ENCODE data around the gene HRH2.
A peak's percentile ranks its signal among the peaks of the same experiment; 100 is the strongest.

The HRH2 gene

GRCh38 chr5:175691761-175692160, 33.9 kb downstream of the HRH2 start:
- DNase-seq (ENCODE audit: low spot score in 2 of 2) (no peak), ATAC-seq (replicated peaks; ENCODE audit: extremely low read depth, poor library complexity, severe bottlenecking) (no peak)
- no peak overlapping the region for H3K27ac Mint-ChIP-seq (ENCODE audit: low read depth)
- peaks cover 12% of the 10 kb centered on the region for H3K4me1 Mint-ChIP-seq
- H3K36me3 Mint-ChIP-seq (ENCODE audit: insufficient read depth): no peaks in the 10 kb centered on the region
- no peaks in the 10 kb centered on the region for H3K27me3 Mint-ChIP-seq
- no peaks in the 10 kb centered on the region for H3K9me3 Mint-ChIP-seq
- H3K4me3 Mint-ChIP-seq: no peak overlapping the region

- Mint-ChIP-seq H3K4me3 (no peak overlapping the region), H3K4me1 (peaks cover 12% of the 10 kb centered on the region), H3K9me3 (no peaks in the 10 kb centered on the region), H3K27me3 (no peaks in the 10 kb centered on the region), H3K27ac (ENCODE audit: low read depth) (peak overlapping the region; percentile 75), H3K36me3 (ENCODE audit: insufficient read depth) (no peaks in the 10 kb centered on the region)
- DNase-seq (ENCODE audit: low spot score in 2 of 2) (no peak), ATAC-seq (replicated peaks; ENCODE audit: extremely low read depth, poor library complexity, severe bottlenecking) (no peak)
These were observed 34.5 kb downstream of the HRH2 start for GRCh38 chr5:175692235-175692995.

- Mint-ChIP-seq H3K36me3 (ENCODE audit: insufficient read depth) (no peaks in the 10 kb centered on the region), H3K4me3 (no peak overlapping the region), H3K27ac (ENCODE audit: low read depth) (peak overlapping the region; percentile 75), H3K4me1 (peaks cover 12% of the 10 kb centered on the region), H3K9me3 (no peaks in the 10 kb centered on the region), H3K27me3 (no peaks in the 10 kb centered on the region)
- ATAC-seq (replicated peaks; ENCODE audit: extremely low read depth, poor library complexity, severe bottlenecking) (no peak), DNase-seq (ENCODE audit: low spot score in 2 of 2) (no peak)
These were observed 35.3 kb downstream of the HRH2 start for GRCh38 chr5:175692996-175693710.

GRCh38 chr5:175693741-175694140, 35.9 kb downstream of the HRH2 start:
- H3K36me3 Mint-ChIP-seq (ENCODE audit: insufficient read depth): no peaks in the 10 kb centered on the region
- ATAC-seq (replicated peaks; ENCODE audit: extremely low read depth, poor library complexity, severe bottlenecking): no peak
- H3K9me3 Mint-ChIP-seq: no peaks in the 10 kb centered on the region
- DNase-seq (ENCODE audit: low spot score in 2 of 2): no peak
- no peak overlapping the region for H3K4me3 Mint-ChIP-seq
- no peaks in the 10 kb centered on the region for H3K27me3 Mint-ChIP-seq
- H3K4me1 Mint-ChIP-seq: peaks cover 12% of the 10 kb centered on the region
- H3K27ac Mint-ChIP-seq (ENCODE audit: low read depth): no peak overlapping the region

- peaks cover 12% of the 10 kb centered on the region for H3K4me1 Mint-ChIP-seq
- peaks cover under 1% of the 10 kb centered on the region for H3K36me3 Mint-ChIP-seq (ENCODE audit: insufficient read depth)
- H3K4me3 Mint-ChIP-seq: no peak overlapping the region
- no peak for ATAC-seq (replicated peaks; ENCODE audit: extremely low read depth, poor library complexity, severe bottlenecking)
- no peak for DNase-seq (ENCODE audit: low spot score in 2 of 2)
- no peaks in the 10 kb centered on the region for H3K9me3 Mint-ChIP-seq
- no peak overlapping the region for H3K27ac Mint-ChIP-seq (ENCODE audit: low read depth)
- H3K27me3 Mint-ChIP-seq: no peaks in the 10 kb centered on the region
These were observed 36.7 kb downstream of the HRH2 start for GRCh38 chr5:175694371-175695160.

- peaks cover 8% of the 10 kb centered on the region for H3K27me3 Mint-ChIP-seq
- ATAC-seq (replicated peaks; ENCODE audit: extremely low read depth, poor library complexity, severe bottlenecking) (no peak), DNase-seq (ENCODE audit: low spot score in 2 of 2) (no peak)
- no peaks in the 10 kb centered on the region for H3K9me3 Mint-ChIP-seq
- peaks cover 1% of the 10 kb centered on the region for H3K36me3 Mint-ChIP-seq (ENCODE audit: insufficient read depth)
- H3K27ac Mint-ChIP-seq (ENCODE audit: low read depth): no peak overlapping the region
- H3K4me3 Mint-ChIP-seq: no peak overlapping the region
- peaks cover 12% of the 10 kb centered on the region for H3K4me1 Mint-ChIP-seq
These were observed 37.6 kb downstream of the HRH2 start for GRCh38 chr5:175695161-175696126.

GRCh38 chr5:175696139-175696854, 38.4 kb downstream of the HRH2 start:
- Mint-ChIP-seq H3K27me3 (peaks cover 17% of the 10 kb centered on the region), H3K27ac (ENCODE audit: low read depth) (no peak overlapping the region), H3K36me3 (ENCODE audit: insufficient read depth) (peaks cover 1% of the 10 kb centered on the region), H3K4me1 (peaks cover 8% of the 10 kb centered on the region), H3K9me3 (no peaks in the 10 kb centered on the region), H3K4me3 (no peak overlapping the region)
- ATAC-seq (replicated peaks; ENCODE audit: extremely low read depth, poor library complexity, severe bottlenecking) (no peak), DNase-seq (ENCODE audit: low spot score in 2 of 2) (peak; percentile 16 to 33)

GRCh38 chr5:175696855-175697198, 39.0 kb downstream of the HRH2 start:
- Mint-ChIP-seq H3K27me3 (peaks cover 22% of the 10 kb centered on the region), H3K9me3 (no peaks in the 10 kb centered on the region), H3K4me3 (no peak overlapping the region), H3K27ac (ENCODE audit: low read depth) (no peak overlapping the region), H3K4me1 (peaks cover 8% of the 10 kb centered on the region), H3K36me3 (ENCODE audit: insufficient read depth) (peaks cover 3% of the 10 kb centered on the region)
- no peak for DNase-seq (ENCODE audit: low spot score in 2 of 2)
- no peak for ATAC-seq (replicated peaks; ENCODE audit: extremely low read depth, poor library complexity, severe bottlenecking)

GRCh38 chr5:175697846-175698245, 40.0 kb downstream of the HRH2 start:
- H3K27ac Mint-ChIP-seq (ENCODE audit: low read depth): no peak overlapping the region
- peaks cover 8% of the 10 kb centered on the region for H3K4me1 Mint-ChIP-seq
- no peak overlapping the region for H3K4me3 Mint-ChIP-seq
- ATAC-seq (replicated peaks; ENCODE audit: extremely low read depth, poor library complexity, severe bottlenecking) (no peak), DNase-seq (ENCODE audit: low spot score in 2 of 2) (no peak)
- H3K9me3 Mint-ChIP-seq: no peaks in the 10 kb centered on the region
- H3K27me3 Mint-ChIP-seq: peaks cover 29% of the 10 kb centered on the region
- H3K36me3 Mint-ChIP-seq (ENCODE audit: insufficient read depth): peaks cover 3% of the 10 kb centered on the region

GRCh38 chr5:175698401-175699115, 40.7 kb downstream of the HRH2 start:
- Mint-ChIP-seq H3K27me3 (peaks cover 37% of the 10 kb centered on the region), H3K9me3 (no peaks in the 10 kb centered on the region), H3K4me3 (no peak overlapping the region), H3K4me1 (peaks cover 8% of the 10 kb centered on the region), H3K36me3 (ENCODE audit: insufficient read depth) (peaks cover 3% of the 10 kb centered on the region), H3K27ac (ENCODE audit: low read depth) (no peak overlapping the region)
- no peak for ATAC-seq (replicated peaks; ENCODE audit: extremely low read depth, poor library complexity, severe bottlenecking)
- DNase-seq (ENCODE audit: low spot score in 2 of 2): no peak

GRCh38 chr5:175700991-175701390, 43.1 kb downstream of the HRH2 start:
- no peak overlapping the region for H3K4me3 Mint-ChIP-seq

More at GRCh38 chr5:175700991-175701390, 43.1 kb downstream of the HRH2 start:
- no peak for DNase-seq (ENCODE audit: low spot score in 2 of 2)
- H3K4me1 Mint-ChIP-seq: peaks cover 7% of the 10 kb centered on the region
- no peak for ATAC-seq (replicated peaks; ENCODE audit: extremely low read depth, poor library complexity, severe bottlenecking)
- peaks cover 3% of the 10 kb centered on the region for H3K36me3 Mint-ChIP-seq (ENCODE audit: insufficient read depth)
- H3K27me3 Mint-ChIP-seq: peaks cover 40% of the 10 kb centered on the region
- H3K27ac Mint-ChIP-seq (ENCODE audit: low read depth): no peak overlapping the region
- no peaks in the 10 kb centered on the region for H3K9me3 Mint-ChIP-seq
